Mesothelial cell of epicardium (in vitro differentiated cells): Measurements from ENCODE around the gene PCBP4. TPM values are rescaled to one million over a fixed set of nuclear protein-coding genes. Genes with fewer than 3 reads are reported as not detected.
A peak's percentile ranks its signal among the peaks of the same experiment; 100 is the strongest.

Source experiments
- DNase-seq, 2 experiments: peaks; one replicate each; pipeline ENCODE4 v3.0.0; 2021; ENCODE audit warnings: low spot score in 2 of 2; ENCODE audit not compliant: unreplicated experiment in 2 of 2
- H3K27ac Mint-ChIP-seq: 2 replicates; pipeline ENCODE4 v1.8.0; 2021; ENCODE audit warnings: mixed read lengths
- H3K27me3 Mint-ChIP-seq: 2 replicates; pipeline ENCODE4 v1.8.0; 2021; ENCODE audit warnings: low read depth, mixed read lengths
- H3K36me3 Mint-ChIP-seq: 2 replicates; pipeline ENCODE4 v1.8.0; 2021; ENCODE audit warnings: mixed read lengths
- H3K4me1 Mint-ChIP-seq: 2 replicates; pipeline ENCODE4 v1.8.0; 2021; ENCODE audit warnings: mixed read lengths
- H3K4me3 Mint-ChIP-seq: 2 replicates; pipeline ENCODE4 v1.8.0; 2021; ENCODE audit warnings: mild to moderate bottlenecking, moderate library complexity, mixed read lengths
- H3K9me3 Mint-ChIP-seq: 2 replicates; pipeline ENCODE4 v1.8.0; 2021; ENCODE audit warnings: mixed read lengths
- CTCF ChIP-seq: fragments of 200-600 bp; sonication (generic); IDR thresholded peaks from one replicate; pipeline ENCODE4 v1.5.0; 2021; ENCODE audit warnings: antibody characterized with exemption; ENCODE audit not compliant: unreplicated experiment
- total RNA-seq: library from RNA; stranded (reverse); gene quantifications from 3 replicates; pipeline ENCODE4 v1.2.1, GENCODE V29; 2021

PCBP4 gene
- total RNA-seq, 1 donor from 2014 or later, result 62.0 TPM

- no peak for DNase-seq
- H3K27me3 Mint-ChIP-seq, result no peaks in the 10 kb centered on the region
- H3K36me3 Mint-ChIP-seq, result peaks cover 3% of the 10 kb centered on the region
- H3K4me1 Mint-ChIP-seq, result peaks cover 25% of the 10 kb centered on the region
- no peaks in the 10 kb centered on the region for H3K9me3 Mint-ChIP-seq
- no peak overlapping the region for H3K27ac Mint-ChIP-seq
- no peak overlapping the region for H3K4me3 Mint-ChIP-seq
- TF ChIP-seq CTCF, result no peak
Measured at GRCh38 chr3:51980253-51980652, 13.0 kb upstream of the PCBP4 start.

- Mint-ChIP-seq H3K4me3 (no peak overlapping the region), H3K4me1 (peaks cover 30% of the 10 kb centered on the region), H3K9me3 (no peaks in the 10 kb centered on the region), H3K27ac (no peak overlapping the region), H3K27me3 (no peaks in the 10 kb centered on the region), H3K36me3 (peaks cover 3% of the 10 kb centered on the region)
- TF ChIP-seq CTCF, result no peak
- DNase-seq, result no peak
Measured at GRCh38 chr3:51978143-51978502, 10.9 kb upstream of the PCBP4 start.

GRCh38 chr3:51977446-51978142 is 10.3 kb upstream of the PCBP4 start:
- no peak for TF ChIP-seq CTCF
- DNase-seq, result no peak
- Mint-ChIP-seq H3K36me3 (peaks cover 3% of the 10 kb centered on the region), H3K27ac (no peak overlapping the region), H3K4me3 (no peak overlapping the region), H3K4me1 (peaks cover 26% of the 10 kb centered on the region), H3K9me3 (no peaks in the 10 kb centered on the region), H3K27me3 (no peaks in the 10 kb centered on the region)

GRCh38 chr3:51975852-51976549 is 8.7 kb upstream of the PCBP4 start:
- H3K36me3 Mint-ChIP-seq, result peaks cover 3% of the 10 kb centered on the region
- DNase-seq, result peak in 1 of 2 experiments; percentile 69
- H3K4me1 Mint-ChIP-seq, result peaks cover 18% of the 10 kb centered on the region
- no peak for TF ChIP-seq CTCF
- H3K27me3 Mint-ChIP-seq, result no peaks in the 10 kb centered on the region
- H3K4me3 Mint-ChIP-seq, result peak overlapping the region; percentile 71
- peak overlapping the region; percentile 32 for H3K27ac Mint-ChIP-seq
- no peaks in the 10 kb centered on the region for H3K9me3 Mint-ChIP-seq

GRCh38 chr3:51974963-51975851 is 8.0 kb upstream of the PCBP4 start, which contains the start of gene ABHD14A:
ABHD14A (plus strand) TSS chr3:51975064; CDS start chr3:51975136, 72 bp downstream.
- peak within 1 kb of the TSS; percentile 92 for H3K4me3 Mint-ChIP-seq
- DNase-seq, result peak; percentile 54 to 80
- no peaks in the 10 kb centered on the region for H3K36me3 Mint-ChIP-seq
- H3K4me1 Mint-ChIP-seq, result peaks cover 18% of the 10 kb centered on the region
- H3K27ac Mint-ChIP-seq, result peak within 1 kb of the TSS; percentile 92
- no peak for TF ChIP-seq CTCF
- no peaks in the 10 kb centered on the region for H3K27me3 Mint-ChIP-seq
- H3K9me3 Mint-ChIP-seq, result no peaks in the 10 kb centered on the region
